ENCODE data around the gene POFUT2. TPM values are rescaled to one million over a fixed set of nuclear protein-coding genes. Genes with fewer than 3 reads are reported as not detected.
"Not testable (repeated sequence)": the region's sequence is repeated elsewhere in the genome, so short reads cannot be mapped to it uniquely, and the experiment has no call there.

The POFUT2 gene
- total and polyA plus RNA-seq, 12 donors: 13.1 to 68.9 (median 32.9) TPM

- WGBS, 4 donors: 61 to 86% (median 80%) methylated on average over 3 of the region's 3 CpGs
- Histone ChIP-seq H3K27me3 (no peaks in the 10 kb centered on the region), H3K36me3 (replicated peaks in 1 of 2) (no peaks in the 10 kb centered on the region), H3K27ac (peak overlapping the region in 3 of 5 donors; percentile 75 to 95 (median 93)), H3K4me1 (replicated peaks in 1 of 2) (peaks cover 5 to 31% of the 10 kb centered on the region in 2 donors), H3K9me3 (replicated peaks in 1 of 3) (no peaks in the 10 kb centered on the region), H3K4me3 (no peak overlapping the region)
- intact Hi-C loops (cut with DNase I): loop anchor here in 1 of 2 donors (5.0 kb wide), 1 partner anchor 132 kb away; no protein-coding TSS in a partner anchor
- TF ChIP-seq POLR2A (IDR thresholded peaks at IDR 0.05): no peak
- no peak for TF ChIP-seq CTCF (IDR thresholded peaks at IDR 0.05)
- no peak for DNase-seq
Observed at GRCh38 chr21:45309987-45310381, 22.3 kb upstream of the POFUT2 start.

- WGBS, 4 donors: 32 to 48% (median 35%) methylated on average over 21 to 27 of the region's 27 CpGs
- H3K27me3 ChIP-seq: no peaks in the 10 kb centered on the region
- peaks cover 5 to 31% of the 10 kb centered on the region in 2 donors for H3K4me1 ChIP-seq (replicated peaks in 1 of 2)
- peak overlapping the region; percentile 42 to 95 (median 75) for H3K27ac ChIP-seq
- H3K9me3 ChIP-seq (replicated peaks in 1 of 3): no peaks in the 10 kb centered on the region
- TF ChIP-seq POLR2A (IDR thresholded peaks at IDR 0.05): peak in 1 of 2 donors; percentile 24
- peak; percentile 52 to 80 (median 72) for TF ChIP-seq CTCF (IDR thresholded peaks at IDR 0.05)
- no peak overlapping the region for H3K4me3 ChIP-seq
- H3K36me3 ChIP-seq (replicated peaks in 1 of 2): no peaks in the 10 kb centered on the region
- DNase-seq: peak; percentile 83 to 92 (median 86)
- intact Hi-C loops (cut with DNase I): loop anchor here in 1 of 2 donors (5.0 kb wide), 1 partner anchor 133 kb away; no protein-coding TSS in a partner anchor
Observed at GRCh38 chr21:45309069-45309986, 21.6 kb upstream of the POFUT2 start.

- peak overlapping the region in 4 of 5 donors; percentile 66 to 95 (median 84) for H3K27ac ChIP-seq
- intact Hi-C loops (cut with DNase I): loop anchor here in 1 of 2 donors (5.0 kb wide), 1 partner anchor 134 kb away; no protein-coding TSS in a partner anchor
- H3K36me3 ChIP-seq (replicated peaks in 1 of 2): no peaks in the 10 kb centered on the region
- no peak overlapping the region for H3K4me3 ChIP-seq
- WGBS, 4 donors: 66 to 86% (median 71%) methylated on average over 15 to 27 of the region's 27 CpGs
- no peaks in the 10 kb centered on the region for H3K27me3 ChIP-seq
- DNase-seq: peak in 3 of 7 donors; percentile 24 to 29 (median 26)
- no peaks in the 10 kb centered on the region for H3K9me3 ChIP-seq (replicated peaks in 1 of 3)
- H3K4me1 ChIP-seq (replicated peaks in 1 of 2): peaks cover 5 to 31% of the 10 kb centered on the region in 2 donors
- no peak for TF ChIP-seq POLR2A (IDR thresholded peaks at IDR 0.05)
- TF ChIP-seq CTCF (IDR thresholded peaks at IDR 0.05): no peak
Observed at GRCh38 chr21:45308194-45309068, 20.7 kb upstream of the POFUT2 start.

- H3K4me1 ChIP-seq (replicated peaks in 1 of 2): peaks cover 5 to 31% of the 10 kb centered on the region in 2 donors
- intact Hi-C loops (cut with DNase I): loop anchor here in 1 of 2 donors (5.0 kb wide), 1 partner anchor 135 kb away; no protein-coding TSS in a partner anchor
- H3K27ac ChIP-seq: peak overlapping the region in 3 of 5 donors; percentile 24 to 95 (median 79)
- H3K36me3 ChIP-seq (replicated peaks in 1 of 2); H3K4me3 ChIP-seq; H3K27me3 ChIP-seq; DNase-seq; H3K9me3 ChIP-seq (replicated peaks in 1 of 3): not testable (repeated sequence)
- WGBS, 4 donors: 79 to 88% (median 83%) methylated on average over 17 of the region's 17 CpGs
Observed at GRCh38 chr21:45307597-45308158, 20.0 kb upstream of the POFUT2 start.

Measured in adrenal gland (tissue), 12 donors.